ENCODE results near the gene TNNT2. TPM values are rescaled to one million over a fixed set of nuclear protein-coding genes. Genes with fewer than 3 reads are reported as not detected.

Gene TNNT2
- total RNA-seq, 1 experiment from 2014 or later = not detected

- DNase-seq (ENCODE audit: low read depth, low spot score) (no peak), ATAC-seq (no peak)
- Histone ChIP-seq H3K27me3 (ENCODE audit: control insufficient read depth, insufficient read depth, low read length) (peaks cover 2% of the 10 kb centered on the region), H3K27ac (ENCODE audit: low read length) (no peak overlapping the region), H3K36me3 (ENCODE audit: control insufficient read depth, insufficient read depth, low read length) (no peaks in the 10 kb centered on the region), H3K4me1 (ENCODE audit: control insufficient read depth, insufficient read depth, low read length) (no peaks in the 10 kb centered on the region), H3K9me3 (ENCODE audit: control insufficient read depth, insufficient read depth, low read depth, low read length) (no peaks in the 10 kb centered on the region), H3K4me3 (ENCODE audit: low read depth in 2 of 2, low read length in 2 of 2) (no peak overlapping the region)
- intact Hi-C loops (cut with micrococcal nuclease; ENCODE audit: unreplicated experiment) = no loop called here
- in situ Hi-C loops (cut with HindIII; ENCODE audit: low pct_unique_long_range_greater_than_20kb, low sequenced_read_pairs) = no loop called here
- ChIA-PET CTCF (no interaction called here), POLR2A (no interaction called here)
- no peak for TF ChIP-seq REST (IDR thresholded peaks at IDR 0.05; ENCODE audit: insufficient read depth in 1 of 2, low read depth in 2 of 2, low read length in 1 of 2)
- no peak for TF ChIP-seq SIN3A (IDR thresholded peaks at IDR 0.05; ENCODE audit: borderline replicate concordance, insufficient read depth, low read depth, low read length)
- BruUV-seq (replicated peaks) = no TSS peak
Measured at GRCh38 chr1:201356236-201356635, 21.2 kb downstream of the TNNT2 start.

GRCh38 chr1:201355471-201355870 lies 22.0 kb downstream of the TNNT2 start:
- BruUV-seq (replicated peaks) = no TSS peak
- no peak for ATAC-seq
- POLR2A ChIA-PET = no interaction called here
- Histone ChIP-seq H3K4me3 (ENCODE audit: low read depth in 2 of 2, low read length in 2 of 2) (no peak overlapping the region), H3K36me3 (ENCODE audit: control insufficient read depth, insufficient read depth, low read length) (no peaks in the 10 kb centered on the region), H3K27me3 (ENCODE audit: control insufficient read depth, insufficient read depth, low read length) (peaks cover 2% of the 10 kb centered on the region), H3K4me1 (ENCODE audit: control insufficient read depth, insufficient read depth, low read length) (no peaks in the 10 kb centered on the region), H3K9me3 (ENCODE audit: control insufficient read depth, insufficient read depth, low read depth, low read length) (no peaks in the 10 kb centered on the region), H3K27ac (ENCODE audit: low read length) (no peak overlapping the region)
- intact Hi-C loops (cut with micrococcal nuclease; ENCODE audit: unreplicated experiment) = no loop called here
- CTCF ChIA-PET = no interaction called here
- in situ Hi-C loops (cut with HindIII; ENCODE audit: low pct_unique_long_range_greater_than_20kb, low sequenced_read_pairs) = no loop called here
- TF ChIP-seq REST (IDR thresholded peaks at IDR 0.05; ENCODE audit: insufficient read depth in 1 of 2, low read depth in 2 of 2, low read length in 1 of 2) (no peak), CTCF (IDR thresholded peaks at IDR 0.05) (no peak), POLR2AphosphoS5 (IDR thresholded peaks at IDR 0.05; ENCODE audit: low read depth, low read length) (no peak), SIN3A (IDR thresholded peaks at IDR 0.05; ENCODE audit: borderline replicate concordance, insufficient read depth, low read depth, low read length) (no peak), TCF7L2 (IDR thresholded peaks at IDR 0.05; ENCODE audit: low read depth, low read length) (no peak)
- DNase-seq (ENCODE audit: low read depth, low spot score) = no peak

All from Panc1 (cell line).